K562 (cell line): ENCODE measurements around the gene ECI1. TPM values are rescaled to one million over a fixed set of nuclear protein-coding genes. Genes with fewer than 3 reads are reported as not detected.

Source experiments
- ATAC-seq: fragments of 200-7000 bp; cut with Tn5 transposase; 3 replicates; pipeline ENCODE4 v1.9.1; 2020; ENCODE audit warnings: moderate library complexity
- BruUV-seq: library from RNA; stranded (reverse); fragments of 400-500 nt; replicated peaks from 2 replicates; lab custom pipeline; 2021; lab: Mats Ljungman, UMichigan
- CTCF ChIA-PET: fragments of 300-600 bp; formaldehyde crosslinking; extraction: SDS; loops from one replicate; lab custom pipeline; 2021; ENCODE audit warnings: low intra/inter-chr PET ratio; lab: Yijun Ruan, JAX
- POLR2A ChIA-PET: fragments of 300-600, 350-650 bp; sonication (Branson Sonifier 250); formaldehyde crosslinking; extraction: SDS; loops from one replicate; lab custom pipeline; 2021; ENCODE audit warnings: antibody characterized with exemption, inconsistent platforms; lab: Yijun Ruan, JAX
- DNase-seq, 4 experiments: peaks; one replicate each; pipeline versions ENCODE4 v3.0.0 to v3.0.0-alpha.2; 2011 to 2018; ENCODE audit warnings: low spot score in 3 of 4, mixed read lengths in 3 of 4; ENCODE audit errors: extremely low read depth in 1 of 4
- FAIRE-seq: peaks from 2 replicates; lab custom pipeline; 2011; peaks lifted over from hg19 to GRCh38; lab: Jason Lieb, UNC
- H2AFZ ChIP-seq: 2 replicates; pipeline ENCODE4 v1.6.0; 2011; ENCODE audit warnings: low read depth, low read length, control low read depth, inconsistent platforms
- H3K27ac ChIP-seq: fragments of 200-600 bp; 3 replicates; pipeline ENCODE4 v1.8.0; 2011; ENCODE audit warnings: low read depth, mild to moderate bottlenecking, control low read depth, inconsistent platforms, low read length, moderate library complexity, mixed read lengths; ENCODE audit errors: extremely low read depth
- H3K27me3 ChIP-seq, 2 experiments: fragments of 300-600 bp in 1 of 2; 2 replicates in 1 of 2; 3 replicates in 1 of 2; pipeline versions ENCODE4 v1.6.0 to v1.8.0; 2011; ENCODE audit warnings: inconsistent platforms in 2 of 2, low read length in 2 of 2, mild to moderate bottlenecking in 1 of 2, mixed read lengths in 1 of 2, moderate library complexity in 1 of 2; ENCODE audit not compliant: control insufficient read depth in 2 of 2, insufficient read depth in 2 of 2
- H3K36me3 ChIP-seq: fragments of 300-600 bp; 3 replicates; pipeline ENCODE4 v1.8.0; 2011; ENCODE audit warnings: mild to moderate bottlenecking, low read length, inconsistent platforms; ENCODE audit not compliant: control insufficient read depth, insufficient read depth
- H3K4me1 ChIP-seq, 2 experiments: fragments of 200-600 bp in 1 of 2; replicated peaks in 1 of 2; 2 replicates in 1 of 2; 3 replicates in 1 of 2; pipeline versions ENCODE4 v1.5.1 to v1.8.0; 2011; ENCODE audit warnings: inconsistent platforms in 2 of 2, low read length in 2 of 2, mild to moderate bottlenecking in 1 of 2, mixed read lengths in 1 of 2, moderate library complexity in 1 of 2; ENCODE audit not compliant: control insufficient read depth in 2 of 2, insufficient read depth in 2 of 2
- H3K4me2 ChIP-seq: 2 replicates; pipeline ENCODE4 v1.6.1; 2011; ENCODE audit warnings: low read length, control low read depth, inconsistent platforms, mixed read lengths; ENCODE audit not compliant: insufficient read depth
- H3K4me3 ChIP-seq: fragments of 200-600 bp; sonication (generic), shearing (Covaris generic); 2 replicates; pipeline ENCODE4 v1.5.1; 2016; ENCODE audit warnings: control low read depth, inconsistent platforms
- H3K79me2 ChIP-seq: fragments of 200-600 bp; 3 replicates; pipeline ENCODE4 v1.8.0; 2011; ENCODE audit warnings: low read length, inconsistent platforms; ENCODE audit not compliant: control insufficient read depth, insufficient read depth
- H3K9ac ChIP-seq, 2 experiments: 2 replicates each; pipeline versions ENCODE4 v1.6.0 to v1.6.1; 2011; ENCODE audit warnings: low read depth in 2 of 2, low read length in 2 of 2, control low read depth in 1 of 2, inconsistent platforms in 1 of 2, mild to moderate bottlenecking in 1 of 2, mixed read lengths in 1 of 2; ENCODE audit not compliant: insufficient read depth in 1 of 2
- H3K9me1 ChIP-seq: one replicate; pipeline ENCODE4 v1.6.0; 2011; ENCODE audit warnings: inconsistent platforms, mild to moderate bottlenecking, low read length, moderate library complexity; ENCODE audit not compliant: control insufficient read depth, insufficient read depth
- H3K9me3 ChIP-seq: replicated peaks from 2 replicates; pipeline ENCODE4 v1.5.1; 2011; ENCODE audit warnings: low read depth, low read length, inconsistent platforms; ENCODE audit not compliant: control insufficient read depth, insufficient read depth
- H4K20me1 ChIP-seq: replicated peaks from 2 replicates; pipeline ENCODE4 v1.6.1; 2011; ENCODE audit warnings: low read length, inconsistent platforms, mixed read lengths; ENCODE audit not compliant: control insufficient read depth, insufficient read depth
- HMGN3 ChIP-seq: IDR thresholded peaks from 2 replicates; pipeline ENCODE4 v1.6.1; 2011; ENCODE audit warnings: borderline replicate concordance, low read depth, mild to moderate bottlenecking, mixed read lengths, low read length; ENCODE audit not compliant: insufficient read length; ENCODE audit errors: extremely low read depth
- HNRNPL ChIP-seq: fragments of 200-400 bp; formaldehyde crosslinking; IDR thresholded peaks from 2 replicates; pipeline ENCODE4 v1.6.1; 2017; ENCODE audit warnings: low read depth, mild to moderate bottlenecking, low read length
- L3MBTL2 ChIP-seq: fragments of 450-650 bp; IDR thresholded peaks from 2 replicates; pipeline ENCODE4 v1.6.1; 2016; ENCODE audit warnings: mild to moderate bottlenecking, moderate library complexity
- MYNN ChIP-seq, 2 experiments: sonication (generic); formaldehyde crosslinking in 1 of 2; IDR thresholded peaks; 2 replicates each; pipeline versions ENCODE4 v1.5.0 to v1.6.1; 2016 to 2020; ENCODE audit warnings: antibody characterized with exemption in 1 of 2, missing genetic modification reagents in 1 of 2
- POLR2A ChIP-seq: fragments of 450-650 bp; conservative IDR thresholded peaks from 2 replicates; pipeline ENCODE4 v1.6.1; 2016
- RBFOX2 ChIP-seq: fragments of 200-400 bp; formaldehyde crosslinking; IDR thresholded peaks from 2 replicates; pipeline ENCODE4 v1.6.1; 2017; ENCODE audit warnings: low read depth, mild to moderate bottlenecking, low read length, moderate library complexity
- RBM14 ChIP-seq: fragments of 200-400 bp; formaldehyde crosslinking; IDR thresholded peaks from 2 replicates; pipeline ENCODE4 v1.6.1; 2018; ENCODE audit warnings: low read depth, mild to moderate bottlenecking, low read length, moderate library complexity, borderline replicate concordance; ENCODE audit not compliant: insufficient read depth
- RBM22 ChIP-seq: fragments of 200-400 bp; formaldehyde crosslinking; IDR thresholded peaks from 2 replicates; pipeline ENCODE4 v1.6.1; 2018; ENCODE audit warnings: low read length, low read depth; ENCODE audit not compliant: poor library complexity, severe bottlenecking
- SUPT5H ChIP-seq: fragments of 450-650 bp; IDR thresholded peaks from 2 replicates; pipeline ENCODE4 v1.6.1; 2016
- ZBTB7A ChIP-seq: IDR thresholded peaks from 2 replicates; pipeline ENCODE4 v1.6.1; 2011; ENCODE audit warnings: low read depth, mild to moderate bottlenecking, low read length, moderate library complexity, borderline replicate concordance; ENCODE audit not compliant: control insufficient read depth
- ZKSCAN1 ChIP-seq: fragments of 150-350 bp; IDR thresholded peaks from 2 replicates; pipeline ENCODE4 v1.6.1; 2016; ENCODE audit warnings: low read depth, low read length
- WGBS: fragments of 100-300 bp; shearing (Covaris generic); methylation state at CpG from one replicate; pipeline ENCODE4 v1.1.6; 2016; ENCODE audit warnings: low coverage, mixed read lengths; ENCODE audit not compliant: insufficient coverage; ENCODE audit errors: missing lambda C conversion rate; 5-methylcytosine and 5-hydroxymethylcytosine counted together
- in situ Hi-C: fragments of 300-500 bp; cut with MboI; formaldehyde crosslinking; loops from 4 replicates; pipeline ENCODE4 v1.15.0; 2018; ENCODE audit warnings: inconsistent platforms, mixed read lengths
- intact Hi-C: fragments of 100-400 bp; cut with micrococcal nuclease; formaldehyde crosslinking; loops from 2 replicates; pipeline ENCODE4 v1.14.2; 2022
- polyA plus RNA-seq, 8 experiments: library from polyadenylated mRNA; depleted of rRNA in 4 of 8; stranded (reverse) in 5 of 8; unstranded in 3 of 8; fragments of >200 nt; fragmentation: Nextera tagmentation in 2 of 8; fragmentation: Illumina TruSeq in 1 of 8; extraction: Ambion mirVana in 2 of 8; extraction: Trizol in 1 of 8; gene quantifications; 2 replicates each; pipeline versions ENCODE4 v1.2.1 to v1.2.3, GENCODE V29; 2011 to 2014; ENCODE audit warnings: inconsistent platforms in 1 of 8, missing spikeins in 1 of 8
- total RNA-seq, 7 experiments: library from RNA; depleted of rRNA in 6 of 7; stranded (reverse); fragments of >200 nt in 6 of 7; fragmentation: Illumina TruSeq in 2 of 7; extraction: Trizol in 2 of 7; gene quantifications; 2 replicates each; pipeline versions ENCODE4 v1.2.1 to v1.2.3, GENCODE V29; 2011 to 2021; ENCODE audit warnings: low replicate concordance in 1 of 7
- TF ChIP-seq, protein P1 (sequence below): fragments of 450-650 bp; conservative IDR thresholded peaks from 2 replicates; pipeline ENCODE4 v1.6.1; 2016; ENCODE audit warnings: missing genetic modification characterization, low read depth, mild to moderate bottlenecking, missing compliant biosample characterization, moderate library complexity
- TF ChIP-seq, protein P2 (sequence below): fragments of 250-450 bp; sonication (Bioruptor Pico); IDR thresholded peaks from 2 replicates; pipeline ENCODE4 v1.8.0; 2022; ENCODE audit warnings: inconsistent platforms, mild to moderate bottlenecking, moderate library complexity, borderline replicate concordance
- TF ChIP-seq, protein P3 (sequence below): IDR thresholded peaks from 2 replicates; pipeline ENCODE4 v1.6.1; 2016; ENCODE audit warnings: missing genetic modification characterization, missing compliant biosample characterization
- TF ChIP-seq, protein P4 (sequence below): fragments of 250-450 bp; sonication (Bioruptor Pico); IDR thresholded peaks from 2 replicates; pipeline ENCODE4 v1.5.0; 2021; ENCODE audit warnings: mild to moderate bottlenecking, borderline replicate concordance

ECI1 gene
- total and polyA plus RNA-seq, 9 of the 15 experiments (the other 6 are each of a cell fraction or from before 2014, with no cell fraction given), result 4.7 to 189 (median 54.0) TPM

DNA sequence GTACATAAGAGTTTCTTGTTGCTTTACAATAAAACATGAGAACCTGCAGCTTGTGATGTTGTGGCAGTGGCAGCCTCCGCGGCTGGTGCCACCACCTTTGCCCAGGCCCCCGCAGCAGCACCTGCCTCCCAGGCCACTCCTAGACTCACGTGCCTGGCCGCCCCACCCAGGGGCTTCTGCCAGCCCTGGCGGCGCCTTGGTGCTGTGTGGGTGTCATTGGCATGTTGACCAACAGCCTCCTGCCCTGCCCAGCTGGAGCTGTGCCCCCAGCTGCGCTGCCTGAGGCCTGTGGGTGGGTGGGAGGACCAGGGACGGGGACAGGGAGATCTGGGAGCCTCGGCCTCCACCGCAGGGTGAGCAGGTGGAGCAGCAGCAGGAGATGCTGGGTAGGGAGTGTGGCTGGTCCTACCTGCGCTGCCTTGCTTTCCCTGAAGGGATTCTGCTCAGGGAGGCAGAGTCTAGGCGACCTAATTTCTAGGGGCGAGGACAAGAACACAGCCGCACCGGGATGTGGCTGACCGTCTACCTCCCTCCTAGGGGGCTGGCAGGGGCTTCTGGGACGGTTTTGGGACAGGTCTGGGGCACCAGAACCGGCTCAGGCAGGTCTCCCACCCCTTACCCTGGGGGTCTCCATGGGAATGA lies 15.6 kb downstream of the ECI1 start:
- H3K9me3 ChIP-seq, result no peaks in the 10 kb centered on the region
- DNase-seq, result no peak
- TF ChIP-seq, protein P1, sequence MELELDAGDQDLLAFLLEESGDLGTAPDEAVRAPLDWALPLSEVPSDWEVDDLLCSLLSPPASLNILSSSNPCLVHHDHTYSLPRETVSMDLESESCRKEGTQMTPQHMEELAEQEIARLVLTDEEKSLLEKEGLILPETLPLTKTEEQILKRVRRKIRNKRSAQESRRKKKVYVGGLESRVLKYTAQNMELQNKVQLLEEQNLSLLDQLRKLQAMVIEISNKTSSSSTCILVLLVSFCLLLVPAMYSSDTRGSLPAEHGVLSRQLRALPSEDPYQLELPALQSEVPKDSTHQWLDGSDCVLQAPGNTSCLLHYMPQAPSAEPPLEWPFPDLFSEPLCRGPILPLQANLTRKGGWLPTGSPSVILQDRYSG (tag), result no peak
- TF ChIP-seq, protein P2, sequence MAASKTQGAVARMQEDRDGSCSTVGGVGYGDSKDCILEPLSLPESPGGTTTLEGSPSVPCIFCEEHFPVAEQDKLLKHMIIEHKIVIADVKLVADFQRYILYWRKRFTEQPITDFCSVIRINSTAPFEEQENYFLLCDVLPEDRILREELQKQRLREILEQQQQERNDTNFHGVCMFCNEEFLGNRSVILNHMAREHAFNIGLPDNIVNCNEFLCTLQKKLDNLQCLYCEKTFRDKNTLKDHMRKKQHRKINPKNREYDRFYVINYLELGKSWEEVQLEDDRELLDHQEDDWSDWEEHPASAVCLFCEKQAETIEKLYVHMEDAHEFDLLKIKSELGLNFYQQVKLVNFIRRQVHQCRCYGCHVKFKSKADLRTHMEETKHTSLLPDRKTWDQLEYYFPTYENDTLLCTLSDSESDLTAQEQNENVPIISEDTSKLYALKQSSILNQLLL (CRISPR knock-in tag), result no peak
- TF ChIP-seq, protein P3, sequence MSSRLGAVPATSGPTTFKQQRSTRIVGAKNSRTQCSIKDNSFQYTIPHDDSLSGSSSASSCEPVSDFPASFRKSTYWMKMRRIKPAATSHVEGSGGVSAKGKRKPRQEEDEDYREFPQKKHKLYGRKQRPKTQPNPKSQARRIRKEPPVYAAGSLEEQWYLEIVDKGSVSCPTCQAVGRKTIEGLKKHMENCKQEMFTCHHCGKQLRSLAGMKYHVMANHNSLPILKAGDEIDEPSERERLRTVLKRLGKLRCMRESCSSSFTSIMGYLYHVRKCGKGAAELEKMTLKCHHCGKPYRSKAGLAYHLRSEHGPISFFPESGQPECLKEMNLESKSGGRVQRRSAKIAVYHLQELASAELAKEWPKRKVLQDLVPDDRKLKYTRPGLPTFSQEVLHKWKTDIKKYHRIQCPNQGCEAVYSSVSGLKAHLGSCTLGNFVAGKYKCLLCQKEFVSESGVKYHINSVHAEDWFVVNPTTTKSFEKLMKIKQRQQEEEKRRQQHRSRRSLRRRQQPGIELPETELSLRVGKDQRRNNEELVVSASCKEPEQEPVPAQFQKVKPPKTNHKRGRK (tag), result no peak
- TF ChIP-seq ZKSCAN1 (no peak), RBM22 (no peak), L3MBTL2 (no peak), RBM14 (0 out of 2 replicates have a peak, but pooled peaks have one; percentile 59), POLR2A (peak; percentile 50), HMGN3 (peak; percentile 35), HNRNPL (0 out of 2 replicates have a peak, but pooled peaks have one; percentile 14), SUPT5H (peak; percentile 63; the same call in 1 of the 2 replicates), ZBTB7A (no peak), RBFOX2 (peak; percentile 8; the same call in 1 of the 2 replicates), MYNN (IDR thresholded peaks at IDR 0.05) (0 out of 2 replicates have a peak, but pooled peaks have one; percentile 10), MYNN (CRISPR knock-in tag; IDR thresholded peaks at IDR 0.05) (no peak)
- TF ChIP-seq, protein P4, sequence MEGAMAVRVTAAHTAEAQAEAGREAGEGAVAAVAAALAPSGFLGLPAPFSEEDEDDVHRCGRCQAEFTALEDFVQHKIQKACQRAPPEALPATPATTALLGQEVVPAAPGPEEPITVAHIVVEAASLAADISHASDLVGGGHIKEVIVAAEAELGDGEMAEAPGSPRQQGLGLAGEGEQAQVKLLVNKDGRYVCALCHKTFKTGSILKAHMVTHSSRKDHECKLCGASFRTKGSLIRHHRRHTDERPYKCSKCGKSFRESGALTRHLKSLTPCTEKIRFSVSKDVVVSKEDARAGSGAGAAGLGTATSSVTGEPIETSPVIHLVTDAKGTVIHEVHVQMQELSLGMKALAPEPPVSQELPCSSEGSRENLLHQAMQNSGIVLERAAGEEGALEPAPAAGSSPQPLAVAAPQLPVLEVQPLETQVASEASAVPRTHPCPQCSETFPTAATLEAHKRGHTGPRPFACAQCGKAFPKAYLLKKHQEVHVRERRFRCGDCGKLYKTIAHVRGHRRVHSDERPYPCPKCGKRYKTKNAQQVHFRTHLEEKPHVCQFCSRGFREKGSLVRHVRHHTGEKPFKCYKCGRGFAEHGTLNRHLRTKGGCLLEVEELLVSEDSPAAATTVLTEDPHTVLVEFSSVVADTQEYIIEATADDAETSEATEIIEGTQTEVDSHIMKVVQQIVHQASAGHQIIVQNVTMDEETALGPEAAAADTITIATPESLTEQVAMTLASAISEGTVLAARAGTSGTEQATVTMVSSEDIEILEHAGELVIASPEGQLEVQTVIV (CRISPR knock-in tag), result 0 out of 2 replicates have a peak, but pooled peaks have one; percentile 3
- ATAC-seq, result no peak
- no peak overlapping the region for H3K4me3 ChIP-seq
- ChIA-PET POLR2A (interaction anchor here (1.2 to 2.6 kb wide), 2 partner anchors 10 to 14 kb away, joined by 3 to 20 read pairs; no protein-coding TSS in a partner anchor), CTCF (no interaction called here)
- no peak overlapping the region for H3K9ac ChIP-seq
- WGBS, result 87% methylated on average over 17 of the region's 19 CpGs
- H3K4me2 ChIP-seq, result no peak overlapping the region
- no peaks in the 10 kb centered on the region for H4K20me1 ChIP-seq
- no peaks in the 10 kb centered on the region for H3K27me3 ChIP-seq
- H3K9me1 ChIP-seq, result no peaks in the 10 kb centered on the region
- BruUV-seq, result no TSS peak
- in situ Hi-C loops (no loop called here), intact Hi-C loops (no loop called here)
- no peaks in the 10 kb centered on the region for H3K79me2 ChIP-seq
- H3K4me1 ChIP-seq, result peaks cover 0 to 55% of the 10 kb centered on the region in 2 experiments; a peak in 2 of 5 replicates
- peaks cover 69% of the 10 kb centered on the region; the same call in 2 of the 3 replicates for H3K36me3 ChIP-seq
- no peak for FAIRE-seq
- no peak overlapping the region for H3K27ac ChIP-seq
- no peak overlapping the region for H2AFZ ChIP-seq
